HG03280 (cell line): ENCODE data around the gene CHMP3.
"Not testable (repeated sequence)": the region's sequence is repeated elsewhere in the genome, so short reads cannot be mapped to it uniquely, and the experiment has no call there.

Experiments
- ATAC-seq: cut with Tn5 transposase; IDR thresholded peaks from one replicate; pipeline ENCODE4 v1.9.1; 2021; ENCODE audit warnings: mild to moderate bottlenecking, moderate library complexity; ENCODE audit not compliant: unreplicated experiment

Gene CHMP3

GRCh38 chr2:86549963-86550725, 13.1 kb downstream of the CHMP3 start:
- ATAC-seq, result not testable (repeated sequence)

- not testable (repeated sequence) for ATAC-seq
Observed at GRCh38 chr2:86549440-86549839, 13.8 kb downstream of the CHMP3 start.

GRCh38 chr2:86548913-86549396, 14.3 kb downstream of the CHMP3 start:
- ATAC-seq, result not testable (repeated sequence)

- not testable (repeated sequence) for ATAC-seq
Observed at GRCh38 chr2:86548165-86548912, 14.9 kb downstream of the CHMP3 start.

- ATAC-seq, result not testable (repeated sequence)
Observed at GRCh38 chr2:86545296-86545924, 17.8 kb downstream of the CHMP3 start.

GRCh38 chr2:86544278-86545099, 18.8 kb downstream of the CHMP3 start:
- ATAC-seq, result not testable (repeated sequence)

GRCh38 chr2:86543793-86544192, 19.4 kb downstream of the CHMP3 start:
- ATAC-seq, result no peak

- no peak for ATAC-seq
Observed at GRCh38 chr2:86543335-86543734, 19.9 kb downstream of the CHMP3 start.

- ATAC-seq, result no peak
Observed at GRCh38 chr2:86542814-86543213, 20.4 kb downstream of the CHMP3 start.

GRCh38 chr2:86541334-86541733, 21.9 kb downstream of the CHMP3 start:
- ATAC-seq, result no peak

- no peak for ATAC-seq
Observed at GRCh38 chr2:86533589-86533988, 29.7 kb downstream of the CHMP3 start.

- no peak for ATAC-seq
Observed at GRCh38 chr2:86525421-86526340, 37.6 kb downstream of the CHMP3 start.

- ATAC-seq, result no peak
Observed at GRCh38 chr2:86523491-86523890, 39.8 kb downstream of the CHMP3 start.

- ATAC-seq, result no peak
Observed at GRCh38 chr2:86522711-86523110, 40.5 kb downstream of the CHMP3 start.

GRCh38 chr2:86521922-86522321, 41.3 kb downstream of the CHMP3 start:
- no peak for ATAC-seq

- ATAC-seq, result no peak
Observed at GRCh38 chr2:86520153-86520552, 43.1 kb downstream of the CHMP3 start.

- no peak for ATAC-seq
Observed at GRCh38 chr2:86519349-86519748, 43.9 kb downstream of the CHMP3 start.

- no peak for ATAC-seq
Observed at GRCh38 chr2:86518481-86518880, 44.8 kb downstream of the CHMP3 start.

GRCh38 chr2:86513948-86514660, 49.1 kb downstream of the CHMP3 start:
- ATAC-seq, result no peak
